ENCODE results near the gene SLC12A5.
"Not testable (repeated sequence)": the region's sequence is repeated elsewhere in the genome, so short reads cannot be mapped to it uniquely, and the experiment has no call there.

The SLC12A5 gene

GRCh38 chr20:46084805-46085178, 55.8 kb downstream of the SLC12A5 start:
- no peak for DNase-seq

DNA sequence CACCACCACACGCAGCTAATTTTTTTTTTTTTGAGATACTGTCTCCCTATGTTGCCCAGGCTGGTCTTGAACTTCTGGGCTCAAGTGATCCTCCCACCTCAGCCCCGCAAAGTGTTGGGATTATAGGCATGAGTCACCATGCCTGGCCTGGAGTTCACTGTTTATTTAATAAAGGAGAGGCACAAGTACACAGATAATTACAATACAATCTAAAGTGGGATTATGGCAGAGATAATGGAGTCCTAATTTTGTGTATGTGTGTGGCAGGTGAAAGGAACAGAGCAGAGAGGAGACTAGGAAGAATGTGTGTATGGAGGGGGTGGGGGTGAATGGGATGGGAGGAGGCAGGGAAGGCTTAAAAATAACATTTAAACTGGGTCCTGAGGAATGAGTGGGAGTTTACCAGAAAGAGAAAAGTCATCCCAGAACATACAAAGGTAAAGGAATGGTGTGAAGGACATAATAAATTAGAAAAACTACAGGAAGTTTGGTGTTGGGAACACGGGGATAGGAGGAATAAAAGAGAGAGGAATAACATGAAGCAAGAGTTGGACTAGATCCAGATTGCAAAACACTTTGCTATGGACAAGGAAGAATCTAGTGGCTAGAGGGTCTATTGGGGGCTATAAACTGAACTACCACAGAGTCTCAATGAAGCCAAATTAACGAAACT, 56.3 kb downstream of the SLC12A5 start:
- no peak for DNase-seq

GRCh38 chr20:46087161-46087560, 58.1 kb downstream of the SLC12A5 start:
- no peak for DNase-seq

GRCh38 chr20:46088409-46089166, 59.6 kb downstream of the SLC12A5 start:
- peak; percentile 30 for DNase-seq

DNA sequence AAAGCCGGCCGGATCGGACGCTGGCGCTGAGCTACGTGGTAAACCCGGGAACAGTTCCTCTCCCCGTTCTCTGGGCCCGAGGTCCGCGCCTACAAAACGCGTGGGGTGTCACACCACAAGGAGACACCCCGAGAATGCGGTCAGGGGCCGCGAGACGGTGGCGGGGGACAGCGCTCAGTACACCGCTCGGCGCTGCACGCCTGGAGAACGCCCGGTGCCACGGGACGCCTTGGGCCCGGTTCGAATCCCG, 60.1 kb downstream of the SLC12A5 start:
- no peak for DNase-seq

GRCh38 chr20:46089417-46090388, 60.7 kb downstream of the SLC12A5 start, which contains the start of gene NCOA5:
TSS of gene NCOA5 (minus strand) at chr20:46089962. CDS start at chr20:46079424, 10,538 bp downstream.
- peak; percentile 96 for DNase-seq

- not testable (repeated sequence) for DNase-seq
Measured at GRCh38 chr20:46091622-46092535, 62.9 kb downstream of the SLC12A5 start.

- no peak for DNase-seq
Measured at GRCh38 chr20:46093531-46093930, 64.5 kb downstream of the SLC12A5 start.

DNA sequence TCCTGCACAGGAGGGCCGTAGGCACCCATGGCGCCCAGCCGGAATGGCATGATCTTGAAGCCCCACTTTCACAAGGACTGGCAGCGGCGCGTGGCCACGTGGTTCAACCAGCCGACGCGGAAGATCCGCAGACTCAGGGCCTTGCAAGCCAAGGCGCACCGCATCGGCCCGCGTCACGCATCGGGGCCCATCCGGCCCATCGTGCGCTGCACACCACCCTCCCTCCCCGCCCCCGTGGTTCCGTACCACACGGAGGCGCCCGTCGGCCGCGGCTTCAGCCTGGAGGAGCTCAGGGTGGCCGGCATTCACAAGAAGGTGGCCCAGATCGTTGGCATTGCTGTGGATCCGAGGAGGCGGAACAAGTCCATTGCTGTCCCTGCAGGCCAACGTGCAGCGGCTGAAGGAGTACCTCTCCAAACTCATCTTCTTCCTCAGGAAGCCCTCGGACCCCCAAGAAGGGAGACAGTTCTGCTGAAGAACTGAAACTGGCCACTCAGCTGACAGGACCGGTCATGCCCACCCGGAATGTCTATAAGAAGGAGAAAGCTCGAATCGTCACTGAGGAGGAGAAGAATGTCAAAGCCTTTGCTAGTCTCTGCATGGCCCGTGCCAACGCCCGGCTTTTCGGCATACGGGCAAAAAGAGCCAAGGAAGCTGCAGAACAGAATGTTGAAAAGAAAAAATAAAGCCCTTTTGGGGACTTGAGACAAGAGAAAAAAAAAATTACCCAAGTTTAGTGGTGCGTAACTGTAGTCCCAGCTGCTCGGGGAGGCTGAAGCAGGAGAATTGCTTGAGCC, 70.7 kb downstream of the SLC12A5 start:
- no peak for DNase-seq

DNA sequence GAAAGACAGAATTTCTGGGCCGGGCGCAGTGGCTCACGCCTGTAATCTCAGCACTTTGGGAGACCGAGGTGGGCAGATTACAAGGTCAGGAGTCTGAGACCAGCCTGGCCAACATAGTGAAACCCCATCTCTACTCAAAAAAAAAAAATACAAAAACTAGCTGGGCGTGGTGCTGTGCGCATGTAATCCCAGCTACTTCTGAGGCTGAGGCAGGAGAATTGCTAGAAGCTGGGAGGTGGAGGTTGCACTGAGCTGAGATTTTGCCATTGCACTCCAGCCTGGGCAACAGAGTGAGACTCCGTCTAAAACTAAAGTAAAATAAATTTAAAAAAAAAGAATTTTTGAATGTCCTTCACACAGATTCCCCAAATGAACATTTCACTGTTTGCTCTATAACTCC, 71.4 kb downstream of the SLC12A5 start:
- not testable (repeated sequence) for DNase-seq

GRCh38 chr20:46100988-46101387, 72.0 kb downstream of the SLC12A5 start:
- DNase-seq: no peak

DNA sequence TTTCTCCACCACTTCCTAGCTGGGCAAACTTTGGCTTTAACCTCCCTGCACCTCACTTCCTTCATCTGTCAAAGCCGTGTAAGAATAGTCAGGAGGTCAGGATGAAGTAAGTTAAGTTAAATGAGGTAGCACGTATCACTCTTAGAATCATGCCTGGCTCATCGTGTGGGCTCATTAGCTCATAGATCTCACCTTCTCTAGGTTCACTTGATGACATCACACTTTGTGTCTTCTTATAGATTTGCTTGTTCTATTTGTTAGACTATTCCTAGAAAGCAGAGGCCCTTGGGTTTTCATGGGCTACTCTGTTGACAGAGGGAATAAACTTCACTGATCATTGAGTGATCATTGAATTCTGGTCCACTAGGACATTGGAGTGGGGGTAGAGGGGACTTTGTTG, 72.9 kb downstream of the SLC12A5 start:
- DNase-seq: no peak

DNA sequence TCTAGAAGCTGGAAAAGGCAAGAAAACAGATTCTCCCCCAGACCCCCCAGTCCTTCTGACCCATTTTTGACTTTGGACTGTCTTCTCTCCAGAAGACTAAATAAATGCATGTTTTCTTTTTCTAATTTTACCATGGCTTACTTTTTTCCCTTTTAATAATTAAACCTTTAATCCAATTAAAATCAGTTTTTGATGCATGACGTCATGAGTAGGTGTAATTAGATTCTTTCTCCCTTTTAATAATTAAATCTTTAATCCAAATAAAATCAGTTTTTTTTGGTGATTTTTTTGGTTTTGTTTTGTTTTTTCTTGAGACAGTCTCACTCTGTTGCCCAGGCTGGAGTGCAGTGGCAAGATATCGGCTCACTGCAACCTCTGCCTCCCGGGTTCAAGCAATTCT, 73.9 kb downstream of the SLC12A5 start:
- DNase-seq: no peak

GRCh38 chr20:46104262-46104661, 75.2 kb downstream of the SLC12A5 start:
- DNase-seq: no peak

- DNase-seq: no peak
Measured at GRCh38 chr20:46107061-46107460, 78.0 kb downstream of the SLC12A5 start.

DNA sequence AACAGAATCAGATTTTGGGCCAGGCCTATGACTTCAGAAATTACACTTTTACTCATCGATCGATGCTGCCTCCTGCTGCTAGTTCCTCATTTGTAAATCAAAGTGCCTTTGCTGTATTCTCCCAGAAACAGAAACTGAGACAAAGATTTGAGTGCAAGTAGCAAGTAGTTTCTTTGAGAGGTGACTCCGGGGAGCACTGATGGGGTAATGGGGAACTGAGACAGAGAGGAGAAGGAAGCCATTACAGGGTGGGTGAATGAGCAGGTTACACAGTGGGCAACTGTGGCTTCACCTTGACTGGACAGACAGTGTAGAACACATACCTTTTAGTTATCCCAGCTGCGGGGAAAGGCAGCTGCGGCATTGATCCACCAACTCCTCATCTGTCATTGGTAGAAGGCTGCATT, 79.4 kb downstream of the SLC12A5 start:
- DNase-seq: no peak

GRCh38 chr20:46108976-46109375, 80.0 kb downstream of the SLC12A5 start:
- DNase-seq: no peak
